WI38 (cell line): ENCODE results near the gene CCKAR.

Experiments used
- H3K4me3 ChIP-seq: 2 replicates; pipeline ENCODE4 v1.5.1; 2011; ENCODE audit warnings: low read depth, mild to moderate bottlenecking, control low read depth, low read length
- TF ChIP-seq, protein P1 (sequence below): IDR thresholded peaks from 2 replicates; pipeline ENCODE4 v1.5.1; 2012; ENCODE audit warnings: low read depth, mild to moderate bottlenecking, control low read depth, low read length

The CCKAR gene

DNA sequence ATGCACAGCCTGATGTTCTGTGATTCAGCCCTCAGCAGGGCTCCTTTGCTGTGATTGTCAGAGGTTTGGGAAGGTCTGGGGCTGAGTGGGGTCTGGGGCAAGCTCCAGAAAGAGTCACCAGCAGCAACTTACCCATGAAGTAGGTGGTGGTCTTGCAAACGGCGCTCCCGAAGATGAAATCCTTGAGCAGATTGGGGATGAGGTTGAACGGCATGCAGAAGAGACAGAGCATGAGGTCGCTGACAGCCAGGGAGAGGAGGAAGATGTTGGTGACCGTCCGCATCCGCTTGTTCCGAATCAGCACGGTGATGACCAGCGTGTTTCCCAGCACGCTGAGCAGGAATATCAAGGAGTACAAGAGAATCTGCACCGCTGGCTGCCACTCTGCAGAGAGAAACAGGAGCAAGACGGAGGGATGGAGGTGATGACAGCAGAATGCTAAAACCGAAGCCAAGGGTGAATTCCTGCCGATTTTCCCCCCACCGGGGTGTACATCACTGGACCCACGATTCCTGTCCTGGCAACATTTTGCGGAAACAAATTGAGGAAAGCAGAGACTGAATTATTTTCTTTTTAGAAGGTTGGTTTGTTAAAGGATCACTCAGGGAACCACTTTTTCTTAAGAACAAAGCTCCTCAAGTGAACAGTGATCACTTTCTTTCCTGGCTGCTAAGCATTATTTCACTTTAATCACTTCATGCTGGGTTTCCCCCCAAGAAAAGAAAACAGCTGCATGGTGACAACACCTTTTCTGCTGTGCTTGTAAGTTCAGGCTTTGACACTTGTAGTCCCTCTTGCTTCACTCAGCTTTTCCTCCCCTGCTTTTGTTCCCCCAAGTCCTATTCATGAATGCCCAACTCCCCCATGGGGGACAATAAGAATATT lies 941 bp downstream of the CCKAR start:
- H3K4me3 ChIP-seq = no peak overlapping the region
- TF ChIP-seq, protein P1, sequence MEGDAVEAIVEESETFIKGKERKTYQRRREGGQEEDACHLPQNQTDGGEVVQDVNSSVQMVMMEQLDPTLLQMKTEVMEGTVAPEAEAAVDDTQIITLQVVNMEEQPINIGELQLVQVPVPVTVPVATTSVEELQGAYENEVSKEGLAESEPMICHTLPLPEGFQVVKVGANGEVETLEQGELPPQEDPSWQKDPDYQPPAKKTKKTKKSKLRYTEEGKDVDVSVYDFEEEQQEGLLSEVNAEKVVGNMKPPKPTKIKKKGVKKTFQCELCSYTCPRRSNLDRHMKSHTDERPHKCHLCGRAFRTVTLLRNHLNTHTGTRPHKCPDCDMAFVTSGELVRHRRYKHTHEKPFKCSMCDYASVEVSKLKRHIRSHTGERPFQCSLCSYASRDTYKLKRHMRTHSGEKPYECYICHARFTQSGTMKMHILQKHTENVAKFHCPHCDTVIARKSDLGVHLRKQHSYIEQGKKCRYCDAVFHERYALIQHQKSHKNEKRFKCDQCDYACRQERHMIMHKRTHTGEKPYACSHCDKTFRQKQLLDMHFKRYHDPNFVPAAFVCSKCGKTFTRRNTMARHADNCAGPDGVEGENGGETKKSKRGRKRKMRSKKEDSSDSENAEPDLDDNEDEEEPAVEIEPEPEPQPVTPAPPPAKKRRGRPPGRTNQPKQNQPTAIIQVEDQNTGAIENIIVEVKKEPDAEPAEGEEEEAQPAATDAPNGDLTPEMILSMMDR = no peak

DNA sequence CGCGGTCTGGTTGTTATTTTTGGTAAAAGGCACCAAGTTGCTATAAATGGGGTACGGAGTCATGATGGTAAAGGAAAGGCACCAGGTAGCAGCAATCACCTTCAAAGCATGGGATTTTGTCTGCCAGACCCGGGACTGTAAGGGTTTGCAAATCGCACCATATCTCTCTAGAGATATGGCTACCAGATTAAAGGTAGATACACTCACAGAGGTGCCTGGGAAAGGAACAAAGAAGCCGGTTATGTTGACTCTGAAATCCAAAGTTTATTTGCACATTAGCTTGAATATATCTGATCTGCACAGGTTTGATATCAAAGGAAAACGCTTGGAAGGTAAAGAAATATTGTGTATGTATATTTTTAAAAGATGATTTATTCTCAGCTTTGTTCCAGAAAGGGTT lies 4.6 kb downstream of the CCKAR start:
- no peak overlapping the region for H3K4me3 ChIP-seq
- TF ChIP-seq, protein P1 = no peak

DNA sequence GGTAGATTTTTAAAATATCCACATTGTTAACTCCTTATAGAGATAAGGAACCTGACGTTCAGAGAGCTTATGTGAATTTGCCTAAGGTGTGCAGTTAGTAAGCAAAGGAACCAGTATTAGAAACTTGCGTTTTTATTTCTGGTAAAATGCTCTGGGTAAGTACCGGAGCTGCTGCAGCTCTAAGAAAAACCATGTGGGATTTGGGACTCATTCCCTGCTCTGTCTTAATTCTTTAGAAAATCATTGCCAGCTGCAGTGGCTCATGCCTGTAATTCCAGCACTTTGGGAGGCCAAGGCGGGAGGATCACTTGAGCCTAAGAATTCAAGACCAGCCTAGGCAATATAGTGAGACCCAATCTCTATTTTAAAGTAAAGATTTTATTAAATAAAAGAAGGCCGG lies 5.8 kb downstream of the CCKAR start:
- no peak overlapping the region for H3K4me3 ChIP-seq
- TF ChIP-seq, protein P1 = no peak

DNA sequence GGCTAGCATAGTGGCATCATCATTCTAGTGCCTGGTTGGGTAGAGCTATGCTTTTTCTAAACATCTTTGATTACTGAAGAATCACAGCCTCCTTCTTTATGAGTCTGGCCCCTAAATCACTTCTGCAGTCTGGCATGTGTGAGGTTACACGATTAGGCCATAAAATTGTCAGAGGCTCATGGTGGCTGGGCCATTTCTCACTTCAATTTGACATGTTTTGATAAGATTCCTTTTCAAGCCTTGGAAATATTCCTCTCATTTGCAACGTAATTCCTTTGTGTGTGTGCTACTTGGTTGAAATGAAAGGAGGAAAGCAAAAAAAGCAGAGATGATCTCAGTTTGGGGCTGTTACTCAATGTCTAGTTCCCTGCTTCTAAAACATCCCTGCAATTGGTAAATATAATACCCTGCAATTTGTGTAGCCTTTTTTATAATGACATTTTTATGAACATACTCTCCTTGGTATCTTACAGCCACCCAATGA lies 6.2 kb downstream of the CCKAR start:
- no peak overlapping the region for H3K4me3 ChIP-seq
- TF ChIP-seq, protein P1 = no peak

DNA sequence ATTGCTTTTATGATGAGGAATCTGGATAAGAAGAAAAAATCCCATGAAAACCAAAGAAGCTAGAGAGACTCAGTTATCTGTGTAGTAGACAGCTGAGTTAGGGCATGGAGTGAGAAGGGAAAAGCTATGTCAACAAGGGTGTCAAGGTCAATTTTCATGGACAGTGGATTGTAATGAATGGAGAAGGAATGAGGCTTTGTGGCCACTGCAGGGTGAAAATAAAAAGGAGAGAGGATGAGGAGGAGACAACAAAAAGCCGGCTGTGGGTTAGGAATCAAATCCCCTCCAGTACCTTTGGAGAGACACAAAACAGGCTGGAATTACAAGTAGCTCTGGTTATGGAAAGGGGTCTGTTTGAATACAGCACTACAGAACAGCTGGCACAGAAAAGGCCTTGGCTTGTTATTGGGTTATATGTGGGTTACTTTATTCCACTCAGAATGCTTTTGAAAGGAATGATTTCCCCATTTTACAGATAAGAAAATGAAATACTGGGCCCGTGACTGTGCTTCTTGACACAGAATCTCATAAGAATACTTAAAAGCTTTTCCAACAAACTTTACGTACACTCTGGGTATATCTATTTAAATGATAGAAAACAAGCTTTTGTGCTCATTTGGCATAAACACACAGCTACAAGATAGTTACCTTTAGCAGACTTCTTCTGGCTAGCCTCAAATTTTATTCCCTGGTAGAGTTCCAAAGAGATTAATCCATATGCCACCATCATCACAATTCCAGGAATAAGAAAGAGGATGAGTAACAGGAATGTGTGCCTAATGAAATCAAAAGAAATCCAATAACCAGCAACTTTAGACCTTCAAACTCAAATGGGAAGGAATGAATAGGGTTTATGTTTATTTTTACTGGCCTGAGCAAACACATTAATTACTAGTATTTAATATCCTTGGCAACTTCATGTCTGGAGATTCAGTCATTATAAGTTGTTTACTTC lies 7.5 kb downstream of the CCKAR start:
- H3K4me3 ChIP-seq = no peak overlapping the region
- TF ChIP-seq, protein P1 = no peak

DNA sequence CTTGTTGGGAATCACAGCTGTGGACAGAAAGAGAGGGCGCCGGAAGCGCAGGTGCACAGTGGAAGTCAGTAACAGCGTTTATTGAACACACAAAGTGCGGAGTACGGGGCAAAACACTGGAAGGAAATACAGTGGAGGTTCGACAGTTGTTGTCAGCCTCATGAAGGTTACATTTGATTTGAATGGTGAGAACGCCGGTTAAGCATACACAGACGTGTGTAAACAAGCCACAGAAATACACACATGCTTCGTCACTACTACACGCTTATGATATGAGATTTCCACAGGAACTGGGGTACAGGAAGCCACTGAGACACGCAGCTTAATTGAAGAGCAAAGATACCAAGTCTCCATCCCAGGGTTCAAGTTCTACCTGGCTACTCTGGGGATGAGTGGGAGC lies 12.0 kb downstream of the CCKAR start:
- no peak overlapping the region for H3K4me3 ChIP-seq
- TF ChIP-seq, protein P1 = no peak
